H1 (cell line): Measurements from ENCODE around the gene NUP205. TPM values are rescaled to one million over a fixed set of nuclear protein-coding genes. Genes with fewer than 3 reads are reported as not detected.
A peak's percentile ranks its signal among the peaks of the same experiment; 100 is the strongest.

Source experiments
- ASH2L ChIP-seq: fragments of 200-600, 300-600 bp; sonication (generic); IDR thresholded peaks from one replicate; pipeline ENCODE4 v1.7.1; 2017; ENCODE audit warnings: low read length
- HDAC2 ChIP-seq, 2 experiments: fragments of 300-600 bp in 1 of 2; sonication (generic) in 1 of 2; IDR thresholded peaks; 2 replicates each; pipeline ENCODE4 v1.6.1; 2011 to 2012; ENCODE audit warnings: low read depth in 2 of 2, low read length in 2 of 2, mild to moderate bottlenecking in 2 of 2, moderate library complexity in 2 of 2, borderline replicate concordance in 1 of 2, inconsistent platforms in 1 of 2
- SP1 ChIP-seq: IDR thresholded peaks from 2 replicates; pipeline ENCODE4 v1.6.1; 2011; ENCODE audit warnings: low read depth, low read length
- polyA plus RNA-seq, 7 experiments: library from polyadenylated mRNA; depleted of rRNA in 3 of 7; stranded (reverse) in 5 of 7; unstranded in 2 of 7; fragments of >200 nt in 5 of 7; fragments of 200-250 nt in 2 of 7; gene quantifications; 1 replicate in 5 of 7; 2 replicates in 1 of 7; 4 replicates in 1 of 7; pipeline versions ENCODE4 v1.2.1 to v1.2.3, GENCODE V29; 2011 to 2013; ENCODE audit warnings: missing spikeins in 2 of 7, mixed read lengths in 2 of 7
- total RNA-seq: library from RNA; stranded (reverse); fragmentation: NEBNext Ultra II Directional; extraction: Animal tissue kit (Norgen Biotek cat#: 25700); gene quantifications from 2 replicates; pipeline ENCODE4 v1.2.1, GENCODE V29; 2021
- TF ChIP-seq, protein P1 (sequence below): fragments of 300-600 bp; sonication (generic); IDR thresholded peaks from 2 replicates; pipeline ENCODE4 v1.7.1; 2012; ENCODE audit warnings: low read length, moderate library complexity, mild to moderate bottlenecking, inconsistent platforms; ENCODE audit not compliant: insufficient replicate concordance

NUP205 gene
- total and polyA plus RNA-seq, 2 of the 8 experiments (the other 6 are each of a cell fraction or from before 2014, with no cell fraction given): 148 to 216 TPM

DNA sequence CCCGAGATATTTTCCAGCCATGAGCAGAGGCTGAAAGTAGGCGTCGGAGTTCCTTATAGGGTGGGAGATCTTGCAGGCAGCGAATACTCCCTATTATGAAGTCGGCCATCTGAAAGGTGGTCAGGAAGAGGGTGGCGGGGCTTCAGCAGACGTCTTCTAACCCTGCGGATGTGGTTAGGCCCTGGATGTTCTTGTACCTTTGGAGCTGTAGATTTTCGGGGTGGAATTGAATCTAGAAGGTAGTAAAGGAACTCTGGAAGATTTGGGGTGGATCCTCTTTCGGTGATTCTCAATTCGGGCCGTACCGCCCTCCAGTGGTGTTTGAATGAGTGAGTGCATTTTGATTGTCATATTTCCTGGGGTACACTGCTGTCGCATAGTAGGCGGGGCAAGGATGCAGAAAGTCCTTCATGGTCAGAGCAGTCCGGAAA lies 635 bp downstream of the NUP205 start (continued):
- TF ChIP-seq, protein P1, sequence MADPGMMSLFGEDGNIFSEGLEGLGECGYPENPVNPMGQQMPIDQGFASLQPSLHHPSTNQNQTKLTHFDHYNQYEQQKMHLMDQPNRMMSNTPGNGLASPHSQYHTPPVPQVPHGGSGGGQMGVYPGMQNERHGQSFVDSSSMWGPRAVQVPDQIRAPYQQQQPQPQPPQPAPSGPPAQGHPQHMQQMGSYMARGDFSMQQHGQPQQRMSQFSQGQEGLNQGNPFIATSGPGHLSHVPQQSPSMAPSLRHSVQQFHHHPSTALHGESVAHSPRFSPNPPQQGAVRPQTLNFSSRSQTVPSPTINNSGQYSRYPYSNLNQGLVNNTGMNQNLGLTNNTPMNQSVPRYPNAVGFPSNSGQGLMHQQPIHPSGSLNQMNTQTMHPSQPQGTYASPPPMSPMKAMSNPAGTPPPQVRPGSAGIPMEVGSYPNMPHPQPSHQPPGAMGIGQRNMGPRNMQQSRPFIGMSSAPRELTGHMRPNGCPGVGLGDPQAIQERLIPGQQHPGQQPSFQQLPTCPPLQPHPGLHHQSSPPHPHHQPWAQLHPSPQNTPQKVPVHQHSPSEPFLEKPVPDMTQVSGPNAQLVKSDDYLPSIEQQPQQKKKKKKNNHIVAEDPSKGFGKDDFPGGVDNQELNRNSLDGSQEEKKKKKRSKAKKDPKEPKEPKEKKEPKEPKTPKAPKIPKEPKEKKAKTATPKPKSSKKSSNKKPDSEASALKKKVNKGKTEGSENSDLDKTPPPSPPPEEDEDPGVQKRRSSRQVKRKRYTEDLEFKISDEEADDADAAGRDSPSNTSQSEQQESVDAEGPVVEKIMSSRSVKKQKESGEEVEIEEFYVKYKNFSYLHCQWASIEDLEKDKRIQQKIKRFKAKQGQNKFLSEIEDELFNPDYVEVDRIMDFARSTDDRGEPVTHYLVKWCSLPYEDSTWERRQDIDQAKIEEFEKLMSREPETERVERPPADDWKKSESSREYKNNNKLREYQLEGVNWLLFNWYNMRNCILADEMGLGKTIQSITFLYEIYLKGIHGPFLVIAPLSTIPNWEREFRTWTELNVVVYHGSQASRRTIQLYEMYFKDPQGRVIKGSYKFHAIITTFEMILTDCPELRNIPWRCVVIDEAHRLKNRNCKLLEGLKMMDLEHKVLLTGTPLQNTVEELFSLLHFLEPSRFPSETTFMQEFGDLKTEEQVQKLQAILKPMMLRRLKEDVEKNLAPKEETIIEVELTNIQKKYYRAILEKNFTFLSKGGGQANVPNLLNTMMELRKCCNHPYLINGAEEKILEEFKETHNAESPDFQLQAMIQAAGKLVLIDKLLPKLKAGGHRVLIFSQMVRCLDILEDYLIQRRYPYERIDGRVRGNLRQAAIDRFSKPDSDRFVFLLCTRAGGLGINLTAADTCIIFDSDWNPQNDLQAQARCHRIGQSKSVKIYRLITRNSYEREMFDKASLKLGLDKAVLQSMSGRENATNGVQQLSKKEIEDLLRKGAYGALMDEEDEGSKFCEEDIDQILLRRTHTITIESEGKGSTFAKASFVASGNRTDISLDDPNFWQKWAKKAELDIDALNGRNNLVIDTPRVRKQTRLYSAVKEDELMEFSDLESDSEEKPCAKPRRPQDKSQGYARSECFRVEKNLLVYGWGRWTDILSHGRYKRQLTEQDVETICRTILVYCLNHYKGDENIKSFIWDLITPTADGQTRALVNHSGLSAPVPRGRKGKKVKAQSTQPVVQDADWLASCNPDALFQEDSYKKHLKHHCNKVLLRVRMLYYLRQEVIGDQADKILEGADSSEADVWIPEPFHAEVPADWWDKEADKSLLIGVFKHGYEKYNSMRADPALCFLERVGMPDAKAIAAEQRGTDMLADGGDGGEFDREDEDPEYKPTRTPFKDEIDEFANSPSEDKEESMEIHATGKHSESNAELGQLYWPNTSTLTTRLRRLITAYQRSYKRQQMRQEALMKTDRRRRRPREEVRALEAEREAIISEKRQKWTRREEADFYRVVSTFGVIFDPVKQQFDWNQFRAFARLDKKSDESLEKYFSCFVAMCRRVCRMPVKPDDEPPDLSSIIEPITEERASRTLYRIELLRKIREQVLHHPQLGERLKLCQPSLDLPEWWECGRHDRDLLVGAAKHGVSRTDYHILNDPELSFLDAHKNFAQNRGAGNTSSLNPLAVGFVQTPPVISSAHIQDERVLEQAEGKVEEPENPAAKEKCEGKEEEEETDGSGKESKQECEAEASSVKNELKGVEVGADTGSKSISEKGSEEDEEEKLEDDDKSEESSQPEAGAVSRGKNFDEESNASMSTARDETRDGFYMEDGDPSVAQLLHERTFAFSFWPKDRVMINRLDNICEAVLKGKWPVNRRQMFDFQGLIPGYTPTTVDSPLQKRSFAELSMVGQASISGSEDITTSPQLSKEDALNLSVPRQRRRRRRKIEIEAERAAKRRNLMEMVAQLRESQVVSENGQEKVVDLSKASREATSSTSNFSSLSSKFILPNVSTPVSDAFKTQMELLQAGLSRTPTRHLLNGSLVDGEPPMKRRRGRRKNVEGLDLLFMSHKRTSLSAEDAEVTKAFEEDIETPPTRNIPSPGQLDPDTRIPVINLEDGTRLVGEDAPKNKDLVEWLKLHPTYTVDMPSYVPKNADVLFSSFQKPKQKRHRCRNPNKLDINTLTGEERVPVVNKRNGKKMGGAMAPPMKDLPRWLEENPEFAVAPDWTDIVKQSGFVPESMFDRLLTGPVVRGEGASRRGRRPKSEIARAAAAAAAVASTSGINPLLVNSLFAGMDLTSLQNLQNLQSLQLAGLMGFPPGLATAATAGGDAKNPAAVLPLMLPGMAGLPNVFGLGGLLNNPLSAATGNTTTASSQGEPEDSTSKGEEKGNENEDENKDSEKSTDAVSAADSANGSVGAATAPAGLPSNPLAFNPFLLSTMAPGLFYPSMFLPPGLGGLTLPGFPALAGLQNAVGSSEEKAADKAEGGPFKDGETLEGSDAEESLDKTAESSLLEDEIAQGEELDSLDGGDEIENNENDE: peak; percentile 11
- peak; percentile 1 for TF ChIP-seq ASH2L
- TF ChIP-seq SP1: 0 out of 2 replicates have a peak, but pooled peaks have one; percentile 18
- TF ChIP-seq HDAC2 (IDR thresholded peaks at IDR 0.05; ENCODE audit: borderline replicate concordance in 1 of 2, low read depth in 2 of 2, low read length in 2 of 2): no peak
- TF ChIP-seq, all 59 proteins: peak for 10
